GM19025 (cell line): ENCODE data around the gene NPDC1.

Experiments used
- ATAC-seq: cut with Tn5 transposase; IDR thresholded peaks from one replicate; pipeline ENCODE4 v1.9.1; 2021; ENCODE audit warnings: mild to moderate bottlenecking, low read depth, moderate library complexity; ENCODE audit not compliant: unreplicated experiment

The NPDC1 gene

DNA sequence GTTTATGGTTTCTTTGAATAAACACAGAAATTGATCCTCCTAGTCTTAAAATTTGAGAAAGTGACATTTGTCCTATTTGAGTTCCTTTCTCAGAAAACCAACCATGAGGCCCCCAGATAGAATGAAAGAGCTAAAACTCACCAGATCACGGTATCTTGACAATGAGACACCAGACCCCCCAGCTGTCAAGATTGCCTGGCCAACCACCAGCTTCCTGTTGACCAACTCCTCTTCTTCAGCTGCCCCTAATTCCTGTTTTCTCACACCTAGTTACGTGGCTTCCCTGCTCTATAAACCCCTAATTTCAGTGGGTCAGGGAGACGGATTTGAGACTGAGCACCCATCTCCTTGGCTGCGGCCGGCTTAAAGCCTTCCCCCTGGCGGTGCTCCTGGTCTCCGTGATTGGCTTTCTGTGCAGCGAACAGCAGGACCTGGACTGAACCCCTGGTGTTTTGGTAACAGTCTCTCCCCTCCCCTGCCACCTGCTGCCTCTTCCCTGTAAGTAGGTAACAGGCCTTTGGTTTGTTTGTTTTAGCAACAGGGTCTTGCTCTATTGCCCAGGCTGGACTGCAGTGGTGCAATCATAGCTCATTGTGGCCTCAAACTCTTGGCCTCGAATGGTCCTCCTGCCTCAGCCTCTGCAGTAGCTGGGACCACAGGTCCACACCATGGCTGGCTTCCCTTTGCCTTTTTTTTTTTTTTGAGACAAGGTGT is 12.7 kb upstream of the NPDC1 start:
- no peak for ATAC-seq

DNA sequence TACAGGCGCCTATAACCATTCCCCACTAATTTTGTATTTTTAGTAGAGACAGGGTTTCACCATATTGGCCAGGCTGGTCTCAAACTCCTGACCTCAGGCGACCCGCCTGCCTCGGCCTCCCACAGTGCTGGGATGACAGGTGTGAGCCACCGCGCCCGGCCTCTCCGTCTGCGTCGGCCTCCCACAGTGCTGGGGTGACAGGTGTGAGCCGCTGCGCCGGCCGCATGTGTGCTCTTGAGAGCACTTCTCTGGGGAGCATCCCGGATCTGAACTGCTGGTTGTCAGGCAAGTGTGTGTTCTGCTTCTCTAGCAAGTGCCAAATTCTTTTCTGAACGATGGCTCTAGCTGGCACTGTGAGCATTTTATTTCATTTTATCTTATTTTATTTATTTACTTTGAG is 11.6 kb upstream of the NPDC1 start:
- no peak for ATAC-seq

DNA sequence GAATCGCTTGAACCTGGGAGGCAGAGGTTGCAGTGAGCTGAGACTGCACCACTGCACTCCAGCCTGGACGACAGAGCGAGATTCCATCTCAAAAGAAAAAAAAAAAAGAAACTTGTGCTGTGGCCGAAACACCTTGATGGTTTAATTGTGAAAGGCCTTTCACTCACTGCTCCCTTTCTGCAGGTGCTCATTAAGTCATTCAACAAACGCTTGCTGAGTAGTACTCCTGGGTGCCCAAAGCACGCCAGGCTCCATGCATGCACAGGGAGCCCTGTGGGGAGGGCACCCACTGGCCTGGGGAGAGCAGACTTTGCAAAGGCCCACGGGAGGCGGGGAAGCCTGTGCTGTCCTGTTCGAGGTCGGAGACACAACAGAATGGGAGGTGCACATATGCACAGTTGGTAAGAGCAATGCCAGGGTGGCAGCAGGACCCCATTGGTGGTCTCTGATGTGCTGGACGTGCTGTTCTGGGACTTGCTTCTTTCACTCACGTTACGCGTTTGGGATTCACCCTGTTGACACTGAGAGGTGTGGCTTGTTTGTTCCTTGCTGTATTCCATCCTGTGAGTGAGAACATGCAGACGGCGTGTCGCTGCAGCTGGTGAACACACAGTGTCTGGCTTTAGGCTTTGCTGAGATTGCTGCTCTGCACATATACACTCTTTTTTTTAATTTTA is 10.9 kb upstream of the NPDC1 start:
- no peak for ATAC-seq

DNA sequence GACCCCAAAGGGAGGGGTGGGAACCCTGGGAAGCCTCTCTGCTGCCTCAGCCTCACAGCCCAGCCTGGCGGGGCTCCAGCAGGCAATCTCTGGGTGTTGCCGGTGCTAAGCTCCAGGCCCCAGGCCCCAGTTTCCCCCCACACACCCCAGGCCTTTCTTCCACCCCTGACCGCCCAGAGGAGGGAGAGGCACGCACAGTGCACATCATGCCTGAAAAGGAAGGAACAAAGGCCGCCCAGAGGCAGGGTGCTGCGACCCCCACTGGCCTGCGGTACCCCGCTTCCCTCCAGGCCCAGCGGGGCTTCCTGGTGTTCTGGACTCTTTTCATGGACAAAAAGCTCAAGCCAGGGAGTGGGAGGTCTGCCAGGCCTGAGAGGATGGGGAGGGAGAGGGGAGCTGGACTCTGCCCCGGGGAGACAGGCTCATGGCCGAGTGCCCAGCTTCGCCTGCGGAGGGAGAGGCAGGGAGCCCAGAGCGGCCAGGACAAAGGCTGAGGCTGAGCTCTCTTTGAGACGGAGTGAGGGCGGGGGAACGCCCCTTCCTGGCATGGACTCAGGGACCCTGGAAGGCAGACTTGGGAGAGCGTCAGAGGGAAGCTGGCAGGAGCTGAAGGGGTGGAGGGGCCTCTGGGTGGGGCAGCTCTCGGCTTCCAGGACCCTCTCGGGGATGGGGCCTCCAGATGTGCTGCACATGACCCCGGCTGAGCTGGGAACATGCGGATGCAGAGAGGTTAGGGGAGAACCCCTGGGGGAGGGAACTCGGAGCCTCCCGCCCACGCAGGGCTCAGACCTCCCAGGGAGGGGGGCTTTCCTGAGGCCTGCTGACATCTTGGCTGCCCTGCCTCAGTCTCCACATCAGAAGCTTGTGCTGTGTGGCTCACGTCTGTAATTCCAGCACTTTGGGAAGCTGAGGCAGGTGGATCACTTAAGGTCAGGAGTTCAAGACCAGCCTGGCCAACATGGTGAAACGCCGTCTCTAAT is 9.7 kb upstream of the NPDC1 start:
- ATAC-seq = no peak

DNA sequence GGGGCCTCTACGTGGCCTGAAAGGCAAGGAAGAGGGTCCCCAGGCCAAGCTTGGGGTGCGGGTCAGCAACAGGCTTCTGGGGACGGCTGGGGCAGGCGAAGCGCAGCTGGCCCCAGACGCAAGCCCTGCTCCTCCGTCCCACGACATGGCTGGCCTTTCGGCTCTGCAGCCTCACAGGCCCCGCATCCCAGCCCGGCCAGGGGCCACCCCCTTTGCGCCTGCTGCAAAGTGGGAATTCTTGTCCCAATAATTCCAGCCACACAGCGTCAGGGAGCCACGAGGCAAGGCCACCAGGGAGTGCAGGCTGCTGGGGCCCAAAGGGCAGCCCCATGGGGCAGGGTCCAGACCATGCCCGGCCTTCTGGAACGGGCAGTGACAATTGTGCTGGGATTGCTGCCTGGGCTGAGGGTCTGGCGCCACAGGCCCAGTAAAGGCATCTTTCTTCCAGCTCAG is 9.0 kb upstream of the NPDC1 start:
- no peak for ATAC-seq

DNA sequence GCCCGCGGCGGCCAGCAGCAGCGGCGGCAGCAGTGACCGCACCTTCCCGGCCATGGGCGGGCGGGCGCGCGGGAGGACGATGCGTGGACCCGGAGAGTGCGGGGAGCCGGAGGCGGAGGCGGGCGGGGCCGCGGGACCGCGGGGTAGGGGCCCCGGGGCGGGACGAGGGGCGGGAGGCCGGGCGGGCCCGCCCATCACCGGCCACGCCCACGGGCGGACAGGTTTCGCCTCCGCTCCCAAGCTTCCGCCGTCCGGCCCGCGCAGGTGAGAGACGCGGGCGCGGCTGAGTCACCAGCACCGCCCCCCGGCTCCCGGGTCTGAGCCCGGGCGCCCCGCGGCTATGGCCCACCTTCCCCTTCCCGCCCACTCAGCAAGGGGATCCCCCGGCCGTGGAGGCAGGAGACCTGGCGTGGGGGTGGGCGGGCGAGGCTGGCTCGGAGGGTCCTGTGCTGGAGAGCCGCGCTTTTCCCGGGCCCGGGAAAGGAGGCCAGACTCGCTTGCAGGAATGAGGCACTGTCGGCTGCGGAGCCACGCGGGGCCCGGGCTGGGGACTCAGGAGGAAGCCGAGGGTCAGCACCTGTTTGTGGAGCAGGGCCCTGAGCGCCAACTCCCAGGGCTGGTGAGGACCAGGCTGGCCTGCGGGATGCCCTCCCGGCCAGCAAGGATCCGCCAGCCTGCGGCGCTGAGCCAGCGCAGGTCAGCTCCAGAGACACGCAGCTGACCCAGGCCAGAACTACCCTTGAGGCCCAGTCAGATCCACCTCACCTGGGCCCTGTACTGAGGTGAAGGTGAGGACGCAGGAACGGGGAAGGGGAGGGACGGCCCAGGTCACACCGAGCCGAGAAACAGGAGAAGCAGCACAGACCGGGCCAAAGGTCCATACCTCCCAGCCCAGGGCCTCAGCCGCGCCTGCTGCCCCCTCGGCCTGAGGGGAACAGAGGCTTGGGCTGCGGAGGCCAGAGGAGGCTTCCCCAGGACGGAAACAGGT is 8.3 kb upstream of the NPDC1 start, which contains the start of gene ENTPD2:
Gene ENTPD2, minus strand, starts transcription at position 118 of the 988 bp plus-strand sequence. Its CDS starts 64 bp downstream, at position 54.
- ATAC-seq = no peak

DNA sequence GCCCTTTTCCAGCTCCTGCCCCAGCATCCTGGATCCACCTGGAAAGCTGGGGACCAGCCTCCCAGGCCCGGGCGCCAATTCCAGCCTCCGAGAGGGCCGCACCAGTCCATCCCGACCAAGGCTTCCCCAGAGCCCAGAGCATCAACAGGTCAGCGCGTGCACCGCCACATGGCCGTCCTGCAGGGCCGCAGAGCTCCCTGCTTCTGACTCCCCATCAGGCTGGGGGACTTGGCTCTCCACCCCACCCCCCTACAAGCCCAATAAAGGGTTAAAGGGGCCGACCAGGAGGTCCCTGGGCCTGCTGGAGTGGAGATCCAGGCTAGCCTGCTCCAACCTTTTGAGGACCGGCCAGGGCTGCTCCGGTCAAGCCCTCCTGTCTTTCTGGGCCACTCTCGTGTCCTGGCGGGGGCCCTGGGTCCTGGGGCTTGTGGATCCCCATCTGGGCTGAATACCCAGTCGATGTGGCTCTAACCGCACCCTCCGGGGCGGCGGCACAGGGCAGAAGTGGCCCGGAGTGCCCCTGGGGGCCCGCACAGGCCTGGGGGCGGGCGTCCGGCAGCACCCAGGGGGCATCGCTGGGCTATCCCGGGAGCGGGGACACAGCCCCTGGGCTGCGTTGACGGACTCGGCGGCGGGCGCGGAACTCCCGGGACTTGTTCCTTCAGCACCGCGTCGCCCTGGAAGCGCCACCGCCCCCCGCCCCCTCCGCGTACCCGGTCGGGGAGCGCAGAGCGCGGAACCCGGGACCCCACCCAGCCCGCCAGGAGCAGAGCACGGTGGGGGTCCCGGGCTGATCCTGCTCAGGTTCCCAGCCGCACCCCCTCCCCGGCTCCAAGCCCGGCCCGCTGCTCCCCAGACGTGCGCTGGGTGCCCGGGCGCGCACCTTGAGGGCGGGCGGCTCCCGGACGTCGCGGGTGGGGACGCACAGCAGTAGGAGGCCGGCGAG is 7.3 kb upstream of the NPDC1 start:
- ATAC-seq = no peak

DNA sequence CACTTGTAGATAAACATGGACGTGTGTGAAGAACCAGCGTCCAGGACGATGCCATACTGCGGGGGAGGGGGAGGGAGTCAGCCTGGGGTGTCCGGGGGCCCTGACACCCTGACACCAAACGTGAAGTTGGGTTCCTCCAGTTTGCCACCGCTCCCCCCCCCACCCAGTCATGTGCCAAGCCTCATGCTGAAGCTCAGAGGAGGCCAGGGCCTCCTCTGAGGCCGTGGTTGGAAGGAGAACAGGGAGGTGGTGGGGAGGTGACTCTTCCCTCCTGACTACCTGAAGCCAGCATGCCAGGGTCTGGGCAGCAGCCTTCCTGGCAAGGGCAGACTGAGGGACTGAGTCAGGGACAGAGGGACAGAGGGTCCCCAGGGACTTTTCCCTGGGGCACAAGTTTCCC is 6.3 kb upstream of the NPDC1 start:
- no peak for ATAC-seq

DNA sequence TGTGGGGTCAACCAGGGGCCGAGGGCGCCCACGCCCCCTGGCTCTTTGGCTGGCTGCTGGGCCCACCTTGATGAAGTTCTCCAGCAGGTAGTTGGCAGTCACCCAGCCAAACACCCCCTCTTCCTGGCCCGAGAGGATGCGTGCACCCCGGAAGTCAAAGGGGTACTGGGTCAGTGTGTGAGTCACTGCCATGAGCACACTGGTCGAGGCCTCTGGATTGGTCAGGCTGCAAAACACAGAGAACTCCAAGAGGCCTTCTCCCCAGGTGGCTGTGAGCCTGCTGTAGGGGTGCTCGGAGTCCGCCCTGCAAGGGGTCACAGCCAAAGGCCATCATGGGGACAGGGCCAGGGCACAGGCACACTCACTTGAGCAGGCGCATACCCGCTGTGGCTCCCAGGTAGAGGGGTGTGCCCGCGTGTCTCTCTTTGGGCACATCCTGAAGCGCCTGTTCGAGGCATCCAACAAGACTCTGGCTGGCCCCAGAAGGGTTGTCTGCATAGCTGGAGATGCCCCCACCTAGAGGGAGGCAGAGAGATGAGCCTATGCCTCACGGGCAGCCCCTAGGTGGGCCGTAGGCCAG is 5.3 kb upstream of the NPDC1 start:
- no peak for ATAC-seq

DNA sequence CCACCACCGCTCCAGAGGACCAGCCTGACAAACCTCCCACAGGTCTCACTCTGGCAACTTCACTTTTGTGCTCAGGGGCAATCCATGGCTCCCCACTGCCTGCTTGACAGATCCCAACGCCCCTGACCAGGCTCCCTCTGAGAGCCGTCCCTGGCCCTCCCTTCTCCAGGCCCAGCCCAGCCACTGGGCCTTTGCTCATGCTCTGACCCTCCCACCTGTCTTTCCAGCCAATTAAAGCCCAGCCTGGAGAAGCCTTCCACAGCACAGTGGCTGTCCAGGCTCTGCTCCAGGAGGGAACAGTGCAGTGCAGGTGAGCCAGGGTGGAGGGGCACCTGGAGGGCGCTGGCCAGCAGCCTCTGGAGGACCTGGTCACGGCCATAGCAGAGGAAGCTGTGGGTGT is 4.6 kb upstream of the NPDC1 start:
- ATAC-seq = no peak

DNA sequence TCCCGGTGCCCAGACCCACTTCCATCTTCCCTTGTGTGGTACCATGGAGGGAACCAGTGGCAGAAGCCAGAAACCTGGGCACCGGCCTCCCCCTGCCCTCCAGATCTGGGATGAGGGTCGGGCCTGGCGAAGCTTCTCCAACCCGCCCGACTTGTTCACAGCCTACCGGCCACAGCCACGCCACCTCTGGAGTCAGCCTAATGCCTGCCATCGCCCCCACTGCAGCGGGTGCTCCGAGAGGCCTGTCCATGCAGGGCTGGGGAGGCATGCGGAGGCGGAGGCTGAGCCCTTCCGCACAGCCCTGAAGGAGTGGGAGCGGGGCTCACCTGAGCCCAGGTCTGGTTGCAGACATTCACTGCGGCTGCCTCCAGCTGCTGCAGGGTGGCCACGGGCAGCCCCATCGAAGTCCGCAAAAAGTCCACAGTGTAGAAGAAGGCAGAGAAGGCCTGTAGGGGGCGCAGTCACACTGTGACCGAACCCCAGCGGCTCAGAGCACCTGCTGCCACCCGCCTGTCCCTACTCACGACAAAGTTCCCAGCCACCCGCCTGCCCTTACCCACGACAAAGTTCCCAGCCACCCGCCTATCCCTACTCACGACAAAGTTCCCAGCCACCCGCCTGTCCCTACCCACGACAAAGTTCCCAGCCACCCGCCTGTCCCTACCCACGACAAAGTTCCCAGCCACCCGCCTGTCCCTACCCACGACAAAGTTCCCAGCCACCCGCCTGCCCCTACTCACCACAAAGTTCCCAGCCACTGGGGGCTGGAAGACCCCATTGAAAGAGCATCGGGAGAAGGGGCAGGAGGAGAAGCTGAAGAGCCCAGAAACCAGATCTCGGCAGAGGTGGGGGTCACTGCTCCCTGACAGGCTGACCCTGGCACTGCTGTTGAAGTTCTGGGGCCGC is 3.8 kb upstream of the NPDC1 start:
- no peak for ATAC-seq

DNA sequence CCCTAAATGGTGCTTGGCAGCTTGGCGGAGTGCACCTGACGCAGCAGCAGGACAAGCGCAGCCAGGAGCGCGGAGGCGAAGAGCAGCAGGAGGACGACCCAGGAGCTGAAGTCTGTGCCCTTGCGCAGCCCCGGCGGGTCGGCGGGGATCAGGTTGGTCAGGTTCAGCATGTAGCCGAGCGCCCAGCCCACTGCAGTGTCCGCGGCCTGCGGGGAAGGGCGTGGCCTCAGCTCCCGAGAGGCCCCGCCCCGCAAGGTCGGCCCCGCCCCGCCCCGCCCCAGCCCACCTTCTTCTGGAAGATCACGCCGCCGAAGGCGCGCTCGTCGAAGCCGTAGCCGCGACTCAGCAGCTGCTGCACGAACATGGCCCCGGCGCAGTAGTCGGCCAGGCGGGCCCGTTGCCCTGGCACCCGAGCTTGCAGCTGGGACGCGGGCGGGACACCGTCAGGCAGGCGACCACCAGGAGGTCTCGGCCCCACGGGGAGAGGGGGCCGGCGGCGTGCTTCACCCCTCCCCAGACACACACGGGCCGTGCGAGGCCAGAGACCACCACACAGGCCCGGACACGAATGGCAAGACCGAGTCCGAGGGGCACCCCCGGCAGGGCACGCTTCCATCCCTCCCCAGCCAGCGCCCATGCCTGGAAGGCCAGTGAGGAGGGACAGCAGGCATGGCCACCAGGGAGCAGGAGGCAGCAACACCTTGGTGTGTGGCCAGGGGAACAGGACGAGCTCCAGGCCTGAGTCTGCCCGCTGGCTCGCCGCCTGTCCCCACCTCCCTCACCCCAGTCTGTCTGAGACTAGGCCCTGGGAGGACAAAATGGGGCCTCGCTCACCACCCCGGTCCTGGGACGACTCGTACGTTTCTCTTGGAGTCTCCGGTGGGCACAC is 2.9 kb upstream of the NPDC1 start:
- ATAC-seq = no peak

DNA sequence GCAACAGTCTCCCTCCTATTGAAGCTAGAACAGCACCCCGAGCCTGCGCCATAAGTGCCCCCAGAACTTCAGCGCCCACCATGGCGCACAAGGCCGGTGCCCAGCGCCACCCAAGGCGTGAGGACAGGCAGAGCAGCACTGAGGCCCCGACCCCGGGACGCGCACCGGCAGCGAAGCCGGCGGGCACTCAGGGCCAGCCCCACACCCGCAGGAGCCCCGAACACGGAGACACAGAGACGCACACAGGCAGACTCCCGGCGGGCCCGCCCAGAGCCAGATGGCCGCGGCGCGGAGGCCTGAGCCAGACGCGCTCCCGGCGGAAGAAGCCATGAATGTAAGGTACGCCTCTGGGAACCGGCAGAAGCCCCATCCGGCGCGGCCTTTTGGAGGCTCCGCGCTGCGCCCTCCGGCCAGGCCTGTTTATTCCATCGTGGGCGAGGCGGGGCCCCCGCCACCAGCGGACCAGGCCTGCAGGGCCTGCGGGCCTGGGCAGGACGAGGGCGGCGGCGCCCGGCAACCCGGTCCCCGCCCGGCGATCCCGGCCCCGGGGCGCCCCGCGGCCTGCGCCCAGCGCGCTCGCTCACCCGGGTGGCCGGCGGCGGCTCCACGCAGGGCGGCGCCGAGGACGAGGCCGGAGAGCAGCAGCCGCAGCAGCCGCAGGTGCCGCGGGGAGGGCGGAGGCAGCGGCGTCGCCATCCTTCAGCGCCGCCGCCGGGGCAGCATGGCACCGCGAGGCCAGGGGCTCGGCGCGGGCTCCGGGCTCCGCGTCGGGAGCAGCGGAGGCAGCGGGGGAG is 486 bp downstream of the NPDC1 start:
- no peak for ATAC-seq

DNA sequence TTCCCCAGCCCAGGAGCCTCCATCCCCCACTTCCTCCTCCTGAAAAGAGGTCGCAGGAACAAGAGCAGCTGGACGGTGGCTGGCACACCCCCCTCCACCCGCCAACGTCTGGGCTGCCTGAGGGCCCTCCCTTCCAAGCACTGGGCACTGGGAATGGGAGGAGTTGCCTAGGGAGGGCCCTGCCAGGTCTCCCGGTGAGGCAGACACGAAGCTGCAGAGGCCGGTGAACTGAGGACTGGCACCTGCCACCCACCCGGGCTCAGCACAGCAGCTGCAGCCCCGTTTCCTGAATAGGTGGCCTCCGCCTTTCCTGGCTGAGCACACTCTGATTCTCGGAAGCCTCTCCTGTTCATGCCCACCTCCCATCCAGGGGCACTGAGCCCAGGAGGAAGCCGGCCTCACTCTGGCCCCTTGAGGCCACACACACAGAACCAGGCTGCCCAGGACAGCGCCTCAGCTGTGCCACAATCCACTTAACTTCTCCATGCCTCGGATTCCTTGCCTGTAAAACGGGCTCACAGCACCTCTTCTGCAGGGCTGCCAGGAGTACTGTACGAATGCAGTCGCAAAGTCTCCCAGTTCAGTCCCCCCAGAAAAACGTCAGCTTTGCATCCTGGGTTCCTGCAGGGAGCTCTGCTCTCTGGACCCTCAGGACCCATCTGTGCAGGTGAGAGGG is 1.3 kb downstream of the NPDC1 start:
- no peak for ATAC-seq

DNA sequence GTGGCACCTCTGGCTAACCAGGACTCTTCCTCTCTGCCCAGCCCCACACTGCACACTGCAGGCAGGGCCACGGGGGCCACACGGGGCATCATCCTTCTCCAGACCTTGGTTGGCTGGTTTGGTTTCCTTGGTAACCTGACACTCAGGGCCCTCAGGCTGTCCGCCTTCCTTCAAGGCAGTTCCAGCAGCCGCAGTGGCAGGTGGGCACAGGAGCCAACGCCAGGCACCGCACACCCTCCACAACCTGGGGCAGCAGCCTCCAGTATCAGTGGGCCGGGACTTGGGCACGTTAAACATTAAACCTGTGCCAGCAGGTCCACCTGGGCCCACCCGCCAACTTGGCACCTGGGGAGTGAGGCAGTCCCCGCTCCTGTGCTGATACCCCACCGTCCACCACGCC is 1.9 kb downstream of the NPDC1 start:
- no peak for ATAC-seq
